SK-N-SH treated with all-trans-retinoic acid at 6 μM for 48 hours (cell line): ENCODE measurements around the gene AAGAB.

Experiments
- ARNTL ChIP-seq: fragments of 450-650 bp; formaldehyde crosslinking; IDR thresholded peaks from 2 replicates; pipeline ENCODE4 v1.5.0; 2020; ENCODE audit warnings: low read depth, mild to moderate bottlenecking, moderate library complexity, borderline replicate concordance
- CSDC2 ChIP-seq: fragments of 250-450 bp; sonication (Bioruptor Pico); IDR thresholded peaks from 2 replicates; pipeline ENCODE4 v1.5.0; 2020; ENCODE audit warnings: mild to moderate bottlenecking, moderate library complexity
- TF ChIP-seq, protein P1 (sequence below): fragments of 250-450 bp; sonication (Bioruptor Pico); IDR thresholded peaks from 2 replicates; pipeline ENCODE4 v1.8.0; 2020; ENCODE audit warnings: mild to moderate bottlenecking, moderate library complexity, borderline replicate concordance
- TF ChIP-seq, protein P2 (sequence below): fragments of 250-450 bp; sonication (Bioruptor Pico); IDR thresholded peaks from 2 replicates; pipeline ENCODE4 v1.5.1; 2020; ENCODE audit warnings: low read depth, mild to moderate bottlenecking, moderate library complexity
- TF ChIP-seq, protein P3 (sequence below): fragments of 250-450 bp; sonication (Bioruptor Pico); IDR thresholded peaks from 2 replicates; pipeline ENCODE4 v1.5.0; 2020; ENCODE audit warnings: mild to moderate bottlenecking, moderate library complexity
- TF ChIP-seq, protein P4 (sequence below): fragments of 250-450 bp; sonication (Bioruptor Pico); IDR thresholded peaks from 2 replicates; pipeline ENCODE4 v1.8.0; 2021; ENCODE audit warnings: low read depth, mild to moderate bottlenecking, moderate library complexity, borderline replicate concordance

DNA sequence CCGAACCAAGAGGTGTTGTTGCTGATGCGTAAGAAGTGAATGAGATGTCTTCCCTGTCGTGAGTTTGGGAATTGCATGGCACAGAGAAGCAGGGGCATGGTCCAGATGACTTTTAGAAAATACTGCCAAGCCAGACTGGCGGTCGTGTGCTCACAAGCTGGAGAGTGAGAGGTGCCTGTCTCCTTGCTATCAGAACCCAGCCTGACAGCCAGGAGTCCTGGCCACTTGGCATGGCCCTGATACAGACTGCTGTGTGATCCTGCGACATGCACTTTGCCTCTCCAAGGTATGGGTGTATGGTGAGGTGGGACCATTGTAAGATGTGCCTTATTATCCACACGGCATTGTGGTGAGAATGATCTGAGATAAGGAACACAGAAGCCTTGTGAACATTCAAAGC lies 96.1 kb downstream of the AAGAB start:
- TF ChIP-seq CSDC2 (CRISPR knock-in tag) (no peak), ARNTL (CRISPR knock-in tag) (no peak)
- TF ChIP-seq, protein P1, sequence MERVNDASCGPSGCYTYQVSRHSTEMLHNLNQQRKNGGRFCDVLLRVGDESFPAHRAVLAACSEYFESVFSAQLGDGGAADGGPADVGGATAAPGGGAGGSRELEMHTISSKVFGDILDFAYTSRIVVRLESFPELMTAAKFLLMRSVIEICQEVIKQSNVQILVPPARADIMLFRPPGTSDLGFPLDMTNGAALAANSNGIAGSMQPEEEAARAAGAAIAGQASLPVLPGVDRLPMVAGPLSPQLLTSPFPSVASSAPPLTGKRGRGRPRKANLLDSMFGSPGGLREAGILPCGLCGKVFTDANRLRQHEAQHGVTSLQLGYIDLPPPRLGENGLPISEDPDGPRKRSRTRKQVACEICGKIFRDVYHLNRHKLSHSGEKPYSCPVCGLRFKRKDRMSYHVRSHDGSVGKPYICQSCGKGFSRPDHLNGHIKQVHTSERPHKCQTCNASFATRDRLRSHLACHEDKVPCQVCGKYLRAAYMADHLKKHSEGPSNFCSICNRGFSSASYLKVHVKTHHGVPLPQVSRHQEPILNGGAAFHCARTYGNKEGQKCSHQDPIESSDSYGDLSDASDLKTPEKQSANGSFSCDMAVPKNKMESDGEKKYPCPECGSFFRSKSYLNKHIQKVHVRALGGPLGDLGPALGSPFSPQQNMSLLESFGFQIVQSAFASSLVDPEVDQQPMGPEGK (CRISPR knock-in tag), result no peak
- TF ChIP-seq, protein P2, sequence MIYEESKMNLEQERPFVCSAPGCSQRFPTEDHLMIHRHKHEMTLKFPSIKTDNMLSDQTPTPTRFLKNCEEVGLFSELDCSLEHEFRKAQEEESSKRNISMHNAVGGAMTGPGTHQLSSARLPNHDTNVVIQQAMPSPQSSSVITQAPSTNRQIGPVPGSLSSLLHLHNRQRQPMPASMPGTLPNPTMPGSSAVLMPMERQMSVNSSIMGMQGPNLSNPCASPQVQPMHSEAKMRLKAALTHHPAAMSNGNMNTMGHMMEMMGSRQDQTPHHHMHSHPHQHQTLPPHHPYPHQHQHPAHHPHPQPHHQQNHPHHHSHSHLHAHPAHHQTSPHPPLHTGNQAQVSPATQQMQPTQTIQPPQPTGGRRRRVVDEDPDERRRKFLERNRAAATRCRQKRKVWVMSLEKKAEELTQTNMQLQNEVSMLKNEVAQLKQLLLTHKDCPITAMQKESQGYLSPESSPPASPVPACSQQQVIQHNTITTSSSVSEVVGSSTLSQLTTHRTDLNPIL, result no peak
- TF ChIP-seq, protein P3, sequence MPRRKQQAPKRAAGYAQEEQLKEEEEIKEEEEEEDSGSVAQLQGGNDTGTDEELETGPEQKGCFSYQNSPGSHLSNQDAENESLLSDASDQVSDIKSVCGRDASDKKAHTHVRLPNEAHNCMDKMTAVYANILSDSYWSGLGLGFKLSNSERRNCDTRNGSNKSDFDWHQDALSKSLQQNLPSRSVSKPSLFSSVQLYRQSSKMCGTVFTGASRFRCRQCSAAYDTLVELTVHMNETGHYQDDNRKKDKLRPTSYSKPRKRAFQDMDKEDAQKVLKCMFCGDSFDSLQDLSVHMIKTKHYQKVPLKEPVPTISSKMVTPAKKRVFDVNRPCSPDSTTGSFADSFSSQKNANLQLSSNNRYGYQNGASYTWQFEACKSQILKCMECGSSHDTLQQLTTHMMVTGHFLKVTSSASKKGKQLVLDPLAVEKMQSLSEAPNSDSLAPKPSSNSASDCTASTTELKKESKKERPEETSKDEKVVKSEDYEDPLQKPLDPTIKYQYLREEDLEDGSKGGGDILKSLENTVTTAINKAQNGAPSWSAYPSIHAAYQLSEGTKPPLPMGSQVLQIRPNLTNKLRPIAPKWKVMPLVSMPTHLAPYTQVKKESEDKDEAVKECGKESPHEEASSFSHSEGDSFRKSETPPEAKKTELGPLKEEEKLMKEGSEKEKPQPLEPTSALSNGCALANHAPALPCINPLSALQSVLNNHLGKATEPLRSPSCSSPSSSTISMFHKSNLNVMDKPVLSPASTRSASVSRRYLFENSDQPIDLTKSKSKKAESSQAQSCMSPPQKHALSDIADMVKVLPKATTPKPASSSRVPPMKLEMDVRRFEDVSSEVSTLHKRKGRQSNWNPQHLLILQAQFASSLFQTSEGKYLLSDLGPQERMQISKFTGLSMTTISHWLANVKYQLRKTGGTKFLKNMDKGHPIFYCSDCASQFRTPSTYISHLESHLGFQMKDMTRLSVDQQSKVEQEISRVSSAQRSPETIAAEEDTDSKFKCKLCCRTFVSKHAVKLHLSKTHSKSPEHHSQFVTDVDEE (CRISPR knock-in tag), result no peak
- TF ChIP-seq, protein P4, sequence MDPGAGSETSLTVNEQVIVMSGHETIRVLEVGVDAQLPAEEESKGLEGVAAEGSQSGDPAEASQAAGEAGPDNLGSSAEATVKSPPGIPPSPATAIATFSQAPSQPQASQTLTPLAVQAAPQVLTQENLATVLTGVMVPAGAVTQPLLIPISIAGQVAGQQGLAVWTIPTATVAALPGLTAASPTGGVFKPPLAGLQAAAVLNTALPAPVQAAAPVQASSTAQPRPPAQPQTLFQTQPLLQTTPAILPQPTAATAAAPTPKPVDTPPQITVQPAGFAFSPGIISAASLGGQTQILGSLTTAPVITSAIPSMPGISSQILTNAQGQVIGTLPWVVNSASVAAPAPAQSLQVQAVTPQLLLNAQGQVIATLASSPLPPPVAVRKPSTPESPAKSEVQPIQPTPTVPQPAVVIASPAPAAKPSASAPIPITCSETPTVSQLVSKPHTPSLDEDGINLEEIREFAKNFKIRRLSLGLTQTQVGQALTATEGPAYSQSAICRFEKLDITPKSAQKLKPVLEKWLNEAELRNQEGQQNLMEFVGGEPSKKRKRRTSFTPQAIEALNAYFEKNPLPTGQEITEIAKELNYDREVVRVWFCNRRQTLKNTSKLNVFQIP (CRISPR knock-in tag), result no peak
